ENCODE results near the gene MAP4K4.

Gene MAP4K4

GRCh38 chr2:101775636-101776035, 78.1 kb downstream of the MAP4K4 start:
- no peaks in the 10 kb centered on the region for H3K4me1 ChIP-seq (ENCODE audit: low read length)

GRCh38 chr2:101776172-101777043, 78.9 kb downstream of the MAP4K4 start:
- H3K4me2 ChIP-seq (ENCODE audit: low read depth, low read length) = no peak overlapping the region
- no peak overlapping the region for H2AFZ ChIP-seq (ENCODE audit: low read length)
- H3F3A ChIP-seq (ENCODE audit: insufficient read depth, low read length) = no peaks in the 10 kb centered on the region
- no peaks in the 10 kb centered on the region for H3K36me3 ChIP-seq (replicated peaks; ENCODE audit: insufficient read depth, low read length)
- no peak for DNase-seq
- H3K79me2 ChIP-seq (ENCODE audit: low read length) = 0 out of 2 replicates have a peak, but pooled peaks cover 3% of the 10 kb centered on the region
- H4K20me1 ChIP-seq (ENCODE audit: insufficient read depth, low read length) = no peaks in the 10 kb centered on the region
- no peaks in the 10 kb centered on the region for H3K27me3 ChIP-seq (replicated peaks; ENCODE audit: insufficient read depth, low read length)
- H3K9ac ChIP-seq (ENCODE audit: low read length) = no peak overlapping the region
- no peak overlapping the region for H3K4me3 ChIP-seq (ENCODE audit: low read length)
- no peaks in the 10 kb centered on the region for H3K9me3 ChIP-seq (replicated peaks; ENCODE audit: insufficient read depth, low read length)
- no peak for TF ChIP-seq EZH2phosphoT487 (IDR thresholded peaks at IDR 0.05; ENCODE audit: low read length)
- TF ChIP-seq EZH2 (optimal IDR thresholded peaks at IDR 0.05; ENCODE audit: low read depth, low read length) = no peak
- no peak for TF ChIP-seq CTCF (IDR thresholded peaks at IDR 0.05; ENCODE audit: low read length)
- no peaks in the 10 kb centered on the region for H3K9me2 ChIP-seq (replicated peaks; ENCODE audit: insufficient read depth, low read length)
- H3K27ac ChIP-seq (ENCODE audit: low read length) = no peak overlapping the region
- H3K4me1 ChIP-seq (ENCODE audit: low read length) = no peaks in the 10 kb centered on the region

More at GRCh38 chr2:101775636-101776035, 78.1 kb downstream of the MAP4K4 start:
- DNase-seq = no peak
- no peaks in the 10 kb centered on the region for H3K9me3 ChIP-seq (replicated peaks; ENCODE audit: insufficient read depth, low read length)
- H3K9me2 ChIP-seq (replicated peaks; ENCODE audit: insufficient read depth, low read length) = no peaks in the 10 kb centered on the region
- no peaks in the 10 kb centered on the region for H4K20me1 ChIP-seq (ENCODE audit: insufficient read depth, low read length)
- no peak overlapping the region for H3K9ac ChIP-seq (ENCODE audit: low read length)
- H3K4me3 ChIP-seq (ENCODE audit: low read length) = no peak overlapping the region
- no peak overlapping the region for H3K4me2 ChIP-seq (ENCODE audit: low read depth, low read length)
- no peak for TF ChIP-seq EZH2phosphoT487 (IDR thresholded peaks at IDR 0.05; ENCODE audit: low read length)
- no peak for TF ChIP-seq EZH2 (optimal IDR thresholded peaks at IDR 0.05; ENCODE audit: low read depth, low read length)
- TF ChIP-seq CTCF (IDR thresholded peaks at IDR 0.05; ENCODE audit: low read length) = no peak
- H3K79me2 ChIP-seq (ENCODE audit: low read length) = 0 out of 2 replicates have a peak, but pooled peaks cover 3% of the 10 kb centered on the region
- H3F3A ChIP-seq (ENCODE audit: insufficient read depth, low read length) = no peaks in the 10 kb centered on the region
- H3K36me3 ChIP-seq (replicated peaks; ENCODE audit: insufficient read depth, low read length) = no peaks in the 10 kb centered on the region
- H3K27ac ChIP-seq (ENCODE audit: low read length) = no peak overlapping the region
- no peaks in the 10 kb centered on the region for H3K27me3 ChIP-seq (replicated peaks; ENCODE audit: insufficient read depth, low read length)
- H2AFZ ChIP-seq (ENCODE audit: low read length) = no peak overlapping the region

GRCh38 chr2:101777337-101777736, 79.8 kb downstream of the MAP4K4 start:
- H3K4me2 ChIP-seq (ENCODE audit: low read depth, low read length) = no peak overlapping the region
- no peak for DNase-seq
- no peak overlapping the region for H3K27ac ChIP-seq (ENCODE audit: low read length)
- no peaks in the 10 kb centered on the region for H3K4me1 ChIP-seq (ENCODE audit: low read length)
- H3F3A ChIP-seq (ENCODE audit: insufficient read depth, low read length) = no peaks in the 10 kb centered on the region
- H3K79me2 ChIP-seq (ENCODE audit: low read length) = 0 out of 2 replicates have a peak, but pooled peaks cover 3% of the 10 kb centered on the region
- TF ChIP-seq EZH2phosphoT487 (IDR thresholded peaks at IDR 0.05; ENCODE audit: low read length) (no peak), EZH2 (optimal IDR thresholded peaks at IDR 0.05; ENCODE audit: low read depth, low read length) (no peak), CTCF (IDR thresholded peaks at IDR 0.05; ENCODE audit: low read length) (no peak)
- H3K36me3 ChIP-seq (replicated peaks; ENCODE audit: insufficient read depth, low read length) = no peaks in the 10 kb centered on the region
- H3K9me3 ChIP-seq (replicated peaks; ENCODE audit: insufficient read depth, low read length) = no peaks in the 10 kb centered on the region
- no peaks in the 10 kb centered on the region for H4K20me1 ChIP-seq (ENCODE audit: insufficient read depth, low read length)
- H3K9ac ChIP-seq (ENCODE audit: low read length) = no peak overlapping the region
- H3K9me2 ChIP-seq (replicated peaks; ENCODE audit: insufficient read depth, low read length) = no peaks in the 10 kb centered on the region
- no peak overlapping the region for H2AFZ ChIP-seq (ENCODE audit: low read length)
- no peak overlapping the region for H3K4me3 ChIP-seq (ENCODE audit: low read length)
- H3K27me3 ChIP-seq (replicated peaks; ENCODE audit: insufficient read depth, low read length) = no peaks in the 10 kb centered on the region
